GM20000 (cell line): ENCODE measurements around the gene GPR180.

Experiments
- DNase-seq: peaks from one replicate; pipeline ENCODE4 v3.0.0; 2012; ENCODE audit warnings: low spot score
- CTCF ChIP-seq: IDR thresholded peaks from 2 replicates; pipeline ENCODE4 v1.5.1; 2012; ENCODE audit warnings: mild to moderate bottlenecking, control low read depth; ENCODE audit errors: extremely low read depth, missing control alignments

GPR180 gene

GRCh38 chr13:94646904-94647303 is 45.2 kb downstream of the GPR180 start:
- DNase-seq = peak; percentile 12
- no peak for TF ChIP-seq CTCF

GRCh38 chr13:94656176-94656575 is 54.5 kb downstream of the GPR180 start:
- TF ChIP-seq CTCF = no peak
- DNase-seq = no peak

GRCh38 chr13:94656766-94657165 is 55.1 kb downstream of the GPR180 start:
- no peak for TF ChIP-seq CTCF
- DNase-seq = peak; percentile 18

GRCh38 chr13:94657167-94657566 is 55.5 kb downstream of the GPR180 start:
- no peak for DNase-seq
- no peak for TF ChIP-seq CTCF

- no peak for TF ChIP-seq CTCF
- no peak for DNase-seq
Measured at GRCh38 chr13:94658926-94659597, 57.4 kb downstream of the GPR180 start.

GRCh38 chr13:94659598-94659946 is 57.9 kb downstream of the GPR180 start:
- no peak for DNase-seq
- no peak for TF ChIP-seq CTCF

GRCh38 chr13:94660695-94661326 is 59.2 kb downstream of the GPR180 start:
- TF ChIP-seq CTCF = peak; percentile 21
- peak; percentile 11 for DNase-seq
